Activated CD8-positive, alpha-beta memory T cell treated with anti-CD3 and anti-CD28 coated beads, Interleukin-2, amount 50 U/mL, for 48 hours (primary cell): Measurements from ENCODE around the gene ZNF232.
A peak's percentile ranks its signal among the peaks of the same experiment; 100 is the strongest.
"Not testable (repeated sequence)": the region's sequence is repeated elsewhere in the genome, so short reads cannot be mapped to it uniquely, and the experiment has no call there.

ENCODE experiments used
- DNase-seq: peaks from one replicate; pipeline ENCODE4 v3.0.0-alpha.2; 2020

Gene ZNF232

GRCh38 chr17:5096731-5097100 is 15.0 kb downstream of the ZNF232 start:
- DNase-seq = no peak

- DNase-seq = no peak
Observed at GRCh38 chr17:5092218-5093010, 19.3 kb downstream of the ZNF232 start.

GRCh38 chr17:5080591-5080990 is 31.1 kb downstream of the ZNF232 start:
- DNase-seq = no peak

GRCh38 chr17:5078106-5079028 is 33.3 kb downstream of the ZNF232 start, which contains the start of gene ZFP3:
Gene ZFP3 (plus strand): TSS chr17:5078467. CDS start chr17:5091505, 13,038 bp downstream.
- DNase-seq = peak; percentile 91

GRCh38 chr17:5077781-5078105 is 33.9 kb downstream of the ZNF232 start:
- no peak for DNase-seq

- DNase-seq = not testable (repeated sequence)
Observed at GRCh38 chr17:5077275-5077674, 34.4 kb downstream of the ZNF232 start.

- not testable (repeated sequence) for DNase-seq
Observed at GRCh38 chr17:5075472-5075871, 36.2 kb downstream of the ZNF232 start.

GRCh38 chr17:5069724-5070123 is 42.0 kb downstream of the ZNF232 start:
- no peak for DNase-seq

- DNase-seq = no peak
Observed at GRCh38 chr17:5068236-5068635, 43.4 kb downstream of the ZNF232 start.

- DNase-seq = no peak
Observed at GRCh38 chr17:5065227-5065744, 46.4 kb downstream of the ZNF232 start.
